Esophagus squamous epithelium (tissue), 4 donors: ENCODE results near the gene CES2.

Source experiments
- POLR2A ChIP-seq, 4 donors: fragments of 450-650 bp; IDR thresholded peaks; one replicate each; pipeline ENCODE4 v1.6.1; 2017; ENCODE audit warnings: antibody characterized with exemption in 4 of 4, mild to moderate bottlenecking in 4 of 4, moderate library complexity in 3 of 4
- TF ChIP-seq, protein P1 (sequence below), 6 experiments: fragments of 450-650 bp in 4 of 6; fragments of 200-600 bp in 2 of 6; sonication (generic) in 2 of 6; IDR thresholded peaks; one replicate each; pipeline ENCODE4 v1.5.1; 2016 to 2019; ENCODE audit warnings: antibody characterized with exemption in 6 of 6, mild to moderate bottlenecking in 4 of 6, moderate library complexity in 4 of 6

- TF ChIP-seq, protein P1, sequence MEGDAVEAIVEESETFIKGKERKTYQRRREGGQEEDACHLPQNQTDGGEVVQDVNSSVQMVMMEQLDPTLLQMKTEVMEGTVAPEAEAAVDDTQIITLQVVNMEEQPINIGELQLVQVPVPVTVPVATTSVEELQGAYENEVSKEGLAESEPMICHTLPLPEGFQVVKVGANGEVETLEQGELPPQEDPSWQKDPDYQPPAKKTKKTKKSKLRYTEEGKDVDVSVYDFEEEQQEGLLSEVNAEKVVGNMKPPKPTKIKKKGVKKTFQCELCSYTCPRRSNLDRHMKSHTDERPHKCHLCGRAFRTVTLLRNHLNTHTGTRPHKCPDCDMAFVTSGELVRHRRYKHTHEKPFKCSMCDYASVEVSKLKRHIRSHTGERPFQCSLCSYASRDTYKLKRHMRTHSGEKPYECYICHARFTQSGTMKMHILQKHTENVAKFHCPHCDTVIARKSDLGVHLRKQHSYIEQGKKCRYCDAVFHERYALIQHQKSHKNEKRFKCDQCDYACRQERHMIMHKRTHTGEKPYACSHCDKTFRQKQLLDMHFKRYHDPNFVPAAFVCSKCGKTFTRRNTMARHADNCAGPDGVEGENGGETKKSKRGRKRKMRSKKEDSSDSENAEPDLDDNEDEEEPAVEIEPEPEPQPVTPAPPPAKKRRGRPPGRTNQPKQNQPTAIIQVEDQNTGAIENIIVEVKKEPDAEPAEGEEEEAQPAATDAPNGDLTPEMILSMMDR (IDR thresholded peaks at IDR 0.05), result no peak
- no peak for TF ChIP-seq POLR2A (IDR thresholded peaks at IDR 0.05)
These were observed 8.2 kb downstream of the CES2 start for GRCh38 chr16:66943426-66944053.
